HCT116 (cell line): Measurements from ENCODE around the gene LCNL1. TPM values are rescaled to one million over a fixed set of nuclear protein-coding genes. Genes with fewer than 3 reads are reported as not detected.

Experiments used
- ATAC-seq: fragments of 200-7000 bp; cut with Tn5 transposase; 2 replicates; pipeline ENCODE4 v1.9.1; 2020; ENCODE audit warnings: mild to moderate bottlenecking, moderate library complexity
- BruUV-seq: library from RNA; stranded (reverse); fragments of 400-500 nt; replicated peaks from 2 replicates; lab custom pipeline; 2021; lab: Mats Ljungman, UMichigan
- CTCF ChIA-PET: fragments of 300-600 bp; sonication (Branson Sonifier 250); formaldehyde crosslinking; loops from one replicate; lab custom pipeline; 2021; ENCODE audit warnings: antibody characterized with exemption; lab: Charles Lee
- POLR2A ChIA-PET: fragments of 300-600, 350-600 bp; sonication (Branson Sonifier 250); formaldehyde crosslinking; loops from one replicate; lab custom pipeline; 2021; ENCODE audit warnings: antibody characterized with exemption; lab: Charles Lee
- RAD21 ChIA-PET, 2 experiments: fragments of 300-600 bp; sonication (Branson Sonifier 250); formaldehyde crosslinking; loops; one replicate each; lab custom pipeline; 2023; ENCODE audit warnings: low total read pairs in 2 of 2; ENCODE audit not compliant: uncharacterized antibody in 2 of 2, unreplicated experiment in 2 of 2, low non-redundant PET in 1 of 2; lab: Charles Lee
- DNase-seq: peaks from one replicate; pipeline ENCODE4 v3.0.0-alpha.2; 2010; ENCODE audit warnings: low read depth, low spot score
- H2AFZ ChIP-seq: fragments of 200-600 bp; shearing (Covaris generic), sonication (generic); 2 replicates; pipeline ENCODE4 v1.6.1; 2017; ENCODE audit warnings: low read depth, mixed run types, mixed read lengths, antibody characterized with exemption, low read length; ENCODE audit not compliant: poor library complexity, severe bottlenecking
- H3K27ac ChIP-seq: 2 replicates; pipeline ENCODE4 v1.5.1; 2012; ENCODE audit warnings: low read depth, low read length
- H3K27me3 ChIP-seq: fragments of 200-600 bp; sonication (generic); 2 replicates; pipeline ENCODE4 v1.6.1; 2016; ENCODE audit warnings: mixed run types, low read length, mixed read lengths; ENCODE audit not compliant: insufficient read depth
- H3K36me3 ChIP-seq, 2 experiments: fragments of 200-500 bp in 1 of 2; fragments of 200-600 bp in 1 of 2; sonication (Bioruptor generic) in 1 of 2; sonication (generic) in 1 of 2; 2 replicates each; pipeline versions ENCODE4 v1.5.1 to v1.6.1; 2014 to 2016; ENCODE audit warnings: low read length in 2 of 2, inconsistent platforms in 1 of 2, mixed read lengths in 1 of 2, mixed run types in 1 of 2; ENCODE audit not compliant: insufficient read depth in 2 of 2, control insufficient read depth in 1 of 2
- H3K4me1 ChIP-seq, 2 experiments: fragments of 200-600 bp in 1 of 2; sonication (generic) in 1 of 2; 2 replicates each; pipeline versions ENCODE4 v1.5.1 to v1.6.1; 2012 to 2017; ENCODE audit warnings: low read length in 2 of 2, inconsistent platforms in 1 of 2, mild to moderate bottlenecking in 1 of 2, mixed read lengths in 1 of 2, mixed run types in 1 of 2, moderate library complexity in 1 of 2; ENCODE audit not compliant: insufficient read depth in 2 of 2, control insufficient read depth in 1 of 2
- H3K4me2 ChIP-seq: fragments of 200-600 bp; sonication (generic); 2 replicates; pipeline ENCODE4 v1.6.1; 2017; ENCODE audit warnings: mixed run types, low read length, mixed read lengths
- H3K4me3 ChIP-seq, 2 experiments: fragments of 200-600 bp in 1 of 2; sonication (generic) in 1 of 2; replicated peaks in 1 of 2; 2 replicates each; pipeline ENCODE4 v1.5.1; 2011 to 2016; ENCODE audit warnings: low read length in 2 of 2, control low read depth in 1 of 2, low read depth in 1 of 2, mild to moderate bottlenecking in 1 of 2, mixed read lengths in 1 of 2, mixed run types in 1 of 2
- H3K79me2 ChIP-seq: fragments of 200-600 bp; sonication (generic); 2 replicates; pipeline ENCODE4 v1.6.1; 2017; ENCODE audit warnings: mild to moderate bottlenecking, mixed run types, low read length, moderate library complexity, mixed read lengths; ENCODE audit not compliant: insufficient read depth
- H3K9ac ChIP-seq: fragments of 200-600 bp; sonication (generic); 2 replicates; pipeline ENCODE4 v1.6.1; 2016; ENCODE audit warnings: low read length, mixed read lengths
- H3K9me2 ChIP-seq: fragments of 200-600 bp; sonication (generic), shearing (Covaris generic); 2 replicates; pipeline ENCODE4 v1.6.1; 2017; ENCODE audit warnings: mixed run types, mild to moderate bottlenecking, moderate library complexity; ENCODE audit not compliant: insufficient read depth
- H3K9me3 ChIP-seq, 2 experiments: fragments of 200-500 bp in 1 of 2; fragments of 200-600 bp in 1 of 2; sonication (Bioruptor generic) in 1 of 2; sonication (generic) in 1 of 2; 2 replicates each; pipeline ENCODE4 v1.6.1; 2014 to 2017; ENCODE audit warnings: low read length in 2 of 2, mixed read lengths in 2 of 2, inconsistent platforms in 1 of 2, low read depth in 1 of 2, mild to moderate bottlenecking in 1 of 2, mixed run types in 1 of 2, moderate library complexity in 1 of 2; ENCODE audit not compliant: control insufficient read depth in 1 of 2, insufficient read depth in 1 of 2
- H4K20me1 ChIP-seq: fragments of 200-600 bp; sonication (generic), shearing (Covaris generic); 2 replicates; pipeline ENCODE4 v1.6.1; 2017; ENCODE audit warnings: mixed run types, mild to moderate bottlenecking, moderate library complexity; ENCODE audit not compliant: insufficient read depth
- ATF3 ChIP-seq: IDR thresholded peaks from 2 replicates; pipeline ENCODE4 v1.6.1; 2012
- CBX3 ChIP-seq: IDR thresholded peaks from 2 replicates; pipeline ENCODE4 v1.6.1; 2012; ENCODE audit warnings: low read depth
- CEBPB ChIP-seq: IDR thresholded peaks from 2 replicates; pipeline ENCODE4 v1.6.1; 2012; ENCODE audit warnings: low read depth
- CTCF ChIP-seq, 3 experiments: fragments of 200-600 bp in 1 of 3; sonication (generic) in 1 of 3; IDR thresholded peaks in 2 of 3; conservative IDR thresholded peaks in 1 of 3; 2 replicates each; pipeline ENCODE4 v1.5.1; 2012 to 2017; ENCODE audit warnings: low read depth in 2 of 3, low read length in 2 of 3, antibody characterized with exemption in 1 of 3, borderline replicate concordance in 1 of 3, control low read depth in 1 of 3, mild to moderate bottlenecking in 1 of 3, mixed read lengths in 1 of 3, mixed run types in 1 of 3, moderate library complexity in 1 of 3; ENCODE audit not compliant: insufficient read depth in 1 of 3
- EGR1 ChIP-seq: IDR thresholded peaks from 2 replicates; pipeline ENCODE4 v1.6.1; 2012; ENCODE audit warnings: low read depth
- EZH2phosphoT487 ChIP-seq: fragments of 200-600 bp; IDR thresholded peaks from 2 replicates; pipeline ENCODE4 v1.6.1; 2018; ENCODE audit warnings: antibody characterized with exemption, borderline replicate concordance
- FOSL1 ChIP-seq: IDR thresholded peaks from 2 replicates; pipeline ENCODE4 v1.6.1; 2012; ENCODE audit warnings: low read depth
- POLR2A ChIP-seq: IDR thresholded peaks from 2 replicates; pipeline ENCODE4 v1.7.0; 2011; ENCODE audit warnings: borderline replicate concordance; ENCODE audit not compliant: insufficient read depth, insufficient read length; ENCODE audit errors: extremely low read depth
- REST ChIP-seq: IDR thresholded peaks from 2 replicates; pipeline ENCODE4 v1.6.1; 2012; ENCODE audit warnings: low read depth
- SP1 ChIP-seq: IDR thresholded peaks from 2 replicates; pipeline ENCODE4 v1.6.1; 2012; ENCODE audit warnings: low read depth
- SRF ChIP-seq: IDR thresholded peaks from 2 replicates; pipeline ENCODE4 v1.6.1; 2012; ENCODE audit warnings: low read depth
- TCF7L2 ChIP-seq: IDR thresholded peaks from 2 replicates; pipeline ENCODE4 v1.7.0; 2011; ENCODE audit warnings: borderline replicate concordance, inconsistent platforms; ENCODE audit not compliant: insufficient read depth, insufficient read length; ENCODE audit errors: extremely low read depth
- YY1 ChIP-seq: IDR thresholded peaks from 2 replicates; pipeline ENCODE4 v1.6.1; 2011; ENCODE audit warnings: low read length, low read depth, moderate library complexity, mild to moderate bottlenecking; ENCODE audit not compliant: insufficient replicate concordance; ENCODE audit errors: extremely low read depth
- ZBTB33 ChIP-seq: IDR thresholded peaks from 2 replicates; pipeline ENCODE4 v1.6.1; 2011; ENCODE audit warnings: mild to moderate bottlenecking, low read length, moderate library complexity; ENCODE audit not compliant: insufficient replicate concordance; ENCODE audit errors: extremely low read depth
- ZFX ChIP-seq: fragments of 450-650 bp; IDR thresholded peaks from 2 replicates; pipeline ENCODE4 v1.6.1; 2017
- ZNF274 ChIP-seq: fragments of 200-500 bp; sonication (Bioruptor generic); IDR thresholded peaks from 2 replicates; pipeline ENCODE4 v1.6.1; 2014; ENCODE audit warnings: mild to moderate bottlenecking, low read depth, low read length, inconsistent platforms
- intact Hi-C: fragments of 100-400 bp; cut with micrococcal nuclease; formaldehyde crosslinking; loops from 2 replicates; pipeline ENCODE4 v1.10.0; 2022
- total RNA-seq: library from RNA; stranded (reverse); gene quantifications from one replicate; pipeline ENCODE4 v1.2.1, GENCODE V29; 2021; ENCODE audit not compliant: unreplicated experiment

The LCNL1 gene
- total RNA-seq, 1 experiment from 2014 or later, result 0.44 TPM

GRCh38 chr9:136983167-136983566 lies 374 bp downstream of the LCNL1 start (continued):
- TF ChIP-seq CTCF (IDR thresholded peaks at IDR 0.05 in 2 of 3, conservative IDR thresholded peaks at IDR 0.05 in 1 of 3; ENCODE audit: borderline replicate concordance in 1 of 3, insufficient read depth in 1 of 3, low read depth in 2 of 3, low read length in 2 of 3) (no peak), CEBPB (no peak), EZH2phosphoT487 (no peak), ZFX (no peak), ZBTB33 (no peak), ZNF274 (no peak)

GRCh38 chr9:136983656-136984314 lies 992 bp downstream of the LCNL1 start:
- intact Hi-C loops, result no loop called here
- Histone ChIP-seq H3K4me2 (no peak overlapping the region), H3K36me3 (no peaks in the 10 kb centered on the region), H3K9ac (no peak overlapping the region), H3K4me1 (peaks cover 0 to 5% of the 10 kb centered on the region in 2 experiments; a peak in 1 of 4 replicates), H3K4me3 (no peak overlapping the region), H4K20me1 (no peaks in the 10 kb centered on the region), H3K27me3 (no peaks in the 10 kb centered on the region), H3K79me2 (no peaks in the 10 kb centered on the region), H2AFZ (no peak overlapping the region), H3K9me2 (no peaks in the 10 kb centered on the region), H3K27ac (no peak overlapping the region), H3K9me3 (no peaks in the 10 kb centered on the region)
- no peak for ATAC-seq
- ChIA-PET POLR2A (no interaction called here), RAD21 (no interaction called here), CTCF (no interaction called here)
- DNase-seq, result no peak
- no TSS peak for BruUV-seq
- no peak for TF ChIP-seq POLR2A
- no peak for TF ChIP-seq SRF
- no peak for TF ChIP-seq SP1
- TF ChIP-seq TCF7L2, result no peak
- TF ChIP-seq FOSL1, result no peak
- no peak for TF ChIP-seq REST
- no peak for TF ChIP-seq ZNF274
- no peak for TF ChIP-seq ATF3
- no peak for TF ChIP-seq CBX3
- TF ChIP-seq EGR1, result no peak
- TF ChIP-seq YY1, result no peak
